ENCODE measurements around the gene TRAPPC2L.

DNA sequence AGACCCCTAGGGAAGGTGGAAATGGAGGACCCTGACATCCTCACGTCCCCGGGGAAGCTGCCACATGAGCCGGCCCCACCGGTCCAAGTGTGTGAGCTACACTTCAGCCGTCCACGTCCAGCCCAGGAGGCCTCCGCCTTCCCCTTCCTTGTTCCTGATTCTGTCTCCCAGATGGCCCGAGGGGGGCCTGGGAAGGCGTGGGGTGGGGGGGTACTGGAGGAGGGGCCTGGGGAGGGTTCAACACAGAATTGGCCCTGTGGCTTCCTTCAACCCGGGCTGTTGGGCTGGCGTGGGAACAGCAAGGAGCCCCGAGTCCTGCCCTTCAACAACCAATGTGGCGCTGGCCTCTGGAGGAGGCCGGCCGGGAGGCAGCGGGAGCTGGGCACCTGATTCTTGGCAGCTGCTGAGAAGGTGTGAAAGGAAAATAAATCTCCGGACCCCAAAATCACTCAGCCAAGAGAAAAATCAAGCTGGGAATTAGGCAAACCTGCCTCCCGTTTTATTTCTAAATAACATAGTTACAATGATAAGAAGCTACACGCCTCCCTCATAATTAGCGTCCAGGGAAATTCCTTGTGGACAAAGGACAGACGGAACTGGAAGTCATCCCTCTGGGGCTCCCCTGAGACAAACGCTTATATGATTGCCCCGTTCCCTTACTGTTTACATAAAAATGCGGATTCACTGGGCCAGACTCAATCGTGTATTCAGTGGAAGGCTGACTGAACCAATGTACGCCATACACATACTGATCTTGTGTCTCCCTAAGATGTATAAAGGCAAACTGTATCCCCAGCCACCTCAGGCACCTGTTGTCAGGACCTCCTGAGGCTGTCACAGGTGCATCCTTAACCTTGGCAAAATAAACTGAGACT lies 43.4 kb upstream of the TRAPPC2L start:
- TF ChIP-seq, protein P1, sequence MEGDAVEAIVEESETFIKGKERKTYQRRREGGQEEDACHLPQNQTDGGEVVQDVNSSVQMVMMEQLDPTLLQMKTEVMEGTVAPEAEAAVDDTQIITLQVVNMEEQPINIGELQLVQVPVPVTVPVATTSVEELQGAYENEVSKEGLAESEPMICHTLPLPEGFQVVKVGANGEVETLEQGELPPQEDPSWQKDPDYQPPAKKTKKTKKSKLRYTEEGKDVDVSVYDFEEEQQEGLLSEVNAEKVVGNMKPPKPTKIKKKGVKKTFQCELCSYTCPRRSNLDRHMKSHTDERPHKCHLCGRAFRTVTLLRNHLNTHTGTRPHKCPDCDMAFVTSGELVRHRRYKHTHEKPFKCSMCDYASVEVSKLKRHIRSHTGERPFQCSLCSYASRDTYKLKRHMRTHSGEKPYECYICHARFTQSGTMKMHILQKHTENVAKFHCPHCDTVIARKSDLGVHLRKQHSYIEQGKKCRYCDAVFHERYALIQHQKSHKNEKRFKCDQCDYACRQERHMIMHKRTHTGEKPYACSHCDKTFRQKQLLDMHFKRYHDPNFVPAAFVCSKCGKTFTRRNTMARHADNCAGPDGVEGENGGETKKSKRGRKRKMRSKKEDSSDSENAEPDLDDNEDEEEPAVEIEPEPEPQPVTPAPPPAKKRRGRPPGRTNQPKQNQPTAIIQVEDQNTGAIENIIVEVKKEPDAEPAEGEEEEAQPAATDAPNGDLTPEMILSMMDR (IDR thresholded peaks at IDR 0.05; ENCODE audit: insufficient read depth, low read depth, low read length) = no peak
- TF ChIP-seq EZH2 (IDR thresholded peaks at IDR 0.05; ENCODE audit: insufficient read depth, low read length) = no peak
